GM12878 (cell line): ENCODE measurements around the gene DNAI4. TPM values are rescaled to one million over a fixed set of nuclear protein-coding genes. Genes with fewer than 3 reads are reported as not detected.

Source experiments
- ATAC-seq: fragments of 200-7000 bp; cut with Tn5 transposase; 3 replicates; pipeline ENCODE4 v1.9.1; 2020; ENCODE audit warnings: mild to moderate bottlenecking, moderate library complexity
- BruUV-seq: library from RNA; stranded (reverse); fragments of 400-500 nt; replicated peaks from 2 replicates; lab custom pipeline; 2021; lab: Mats Ljungman, UMichigan
- CTCF ChIA-PET: fragments of 300-600 bp; sonication (Branson Sonifier 250); formaldehyde crosslinking; extraction: SDS; loops from one replicate; lab custom pipeline; 2021; ENCODE audit warnings: inconsistent platforms; lab: Yijun Ruan, JAX
- POLR2A ChIA-PET: fragments of 350-600 bp; formaldehyde crosslinking; extraction: SDS; loops from one replicate; lab custom pipeline; 2021; ENCODE audit warnings: inconsistent platforms; lab: Charles Lee
- RAD21 ChIA-PET: fragments of 300-600 bp; sonication (Branson Sonifier 250); formaldehyde crosslinking; loops from one replicate; lab custom pipeline; 2023; ENCODE audit warnings: antibody characterized with exemption; ENCODE audit not compliant: unreplicated experiment; lab: Charles Lee
- SMC1A ChIA-PET: fragments of 300-600 bp; sonication (Branson Sonifier 250); formaldehyde crosslinking; loops from one replicate; lab custom pipeline; 2023; ENCODE audit not compliant: unreplicated experiment, uncharacterized antibody; lab: Charles Lee
- DNase-seq: peaks from one replicate; pipeline ENCODE4 v3.0.0-alpha.2; 2011; ENCODE audit warnings: low read depth, low spot score
- FAIRE-seq: peaks from 3 replicates; lab custom pipeline; 2011; peaks lifted over from hg19 to GRCh38; lab: Jason Lieb, UNC
- H2AFZ ChIP-seq: 2 replicates; pipeline ENCODE4 v1.6.0; 2011; ENCODE audit warnings: low read depth, low read length, control low read depth; ENCODE audit not compliant: control insufficient read depth
- H3K27ac ChIP-seq: 2 replicates; pipeline ENCODE4 v1.5.1; 2011; ENCODE audit warnings: control low read depth; ENCODE audit not compliant: control insufficient read depth, insufficient read depth
- H3K27me3 ChIP-seq, 2 experiments: replicated peaks in 1 of 2; 2 replicates each; pipeline versions ENCODE4 v1.6.0 to v1.6.1; 2011; ENCODE audit warnings: low read length in 1 of 2; ENCODE audit not compliant: control insufficient read depth in 2 of 2, insufficient read depth in 2 of 2
- H3K36me3 ChIP-seq, 2 experiments: 2 replicates each; pipeline ENCODE4 v1.5.1; 2011; ENCODE audit warnings: low read length in 1 of 2; ENCODE audit not compliant: control insufficient read depth in 2 of 2, insufficient read depth in 2 of 2
- H3K4me1 ChIP-seq: 2 replicates; pipeline ENCODE4 v1.6.1; 2011; ENCODE audit warnings: mild to moderate bottlenecking, low read length, moderate library complexity, mixed read lengths; ENCODE audit not compliant: control insufficient read depth, insufficient read depth
- H3K4me2 ChIP-seq: 2 replicates; pipeline ENCODE4 v1.6.0; 2011; ENCODE audit warnings: control low read depth; ENCODE audit not compliant: control insufficient read depth, insufficient read depth
- H3K4me3 ChIP-seq: fragments of 200-600 bp; sonication (generic); 2 replicates; pipeline ENCODE4 v1.5.1; 2016
- H3K79me2 ChIP-seq: 2 replicates; pipeline ENCODE4 v1.6.0; 2011; ENCODE audit warnings: low read length; ENCODE audit not compliant: control insufficient read depth, insufficient read depth
- H3K9ac ChIP-seq: 2 replicates; pipeline ENCODE4 v1.8.0; 2011; ENCODE audit warnings: low read length, control low read depth, mixed read lengths; ENCODE audit not compliant: control insufficient read depth, insufficient read depth
- H3K9me3 ChIP-seq: replicated peaks from 3 replicates; pipeline ENCODE4 v1.5.1; 2011; ENCODE audit warnings: mild to moderate bottlenecking, low read length; ENCODE audit not compliant: control insufficient read depth, insufficient read depth
- H4K20me1 ChIP-seq: 2 replicates; pipeline ENCODE4 v1.6.0; 2011; ENCODE audit not compliant: control insufficient read depth, insufficient read depth
- BACH1 ChIP-seq: fragments of 450-650 bp; IDR thresholded peaks from 2 replicates; pipeline ENCODE4 v1.6.1; 2017; ENCODE audit warnings: mild to moderate bottlenecking, borderline replicate concordance
- CREB1 ChIP-seq: IDR thresholded peaks from 2 replicates; pipeline ENCODE4 v1.6.1; 2012; ENCODE audit warnings: low read depth, mild to moderate bottlenecking, inconsistent platforms
- ESRRA ChIP-seq: IDR thresholded peaks from 2 replicates; pipeline ENCODE4 v1.6.1; 2012; ENCODE audit warnings: mild to moderate bottlenecking, low read length, improper control_type of control experiment
- KAT2A ChIP-seq: conservative IDR thresholded peaks from 2 replicates; pipeline ENCODE4 v1.6.1; 2011; ENCODE audit warnings: low read depth, low read length; ENCODE audit not compliant: control insufficient read depth
- RFX5 ChIP-seq: IDR thresholded peaks from 2 replicates; pipeline ENCODE4 v1.6.1; 2011; ENCODE audit warnings: low read depth, low read length, improper control_type of control experiment
- SMARCA5 ChIP-seq: fragments of 450-650 bp; IDR thresholded peaks from 2 replicates; pipeline ENCODE4 v1.6.1; 2017; ENCODE audit warnings: mild to moderate bottlenecking
- SMC3 ChIP-seq: IDR thresholded peaks from 2 replicates; pipeline ENCODE4 v1.6.1; 2011; ENCODE audit warnings: low read length, improper control_type of control experiment, borderline replicate concordance
- SPI1 ChIP-seq: IDR thresholded peaks from 2 replicates; pipeline ENCODE4 v1.6.1; 2011; ENCODE audit warnings: low read depth, mild to moderate bottlenecking, low read length, moderate library complexity, borderline replicate concordance; ENCODE audit not compliant: insufficient read depth
- SREBF1 ChIP-seq: IDR thresholded peaks from 2 replicates; pipeline ENCODE4 v1.6.1; 2012; ENCODE audit warnings: mild to moderate bottlenecking, low read length
- TBL1XR1 ChIP-seq: IDR thresholded peaks from 2 replicates; pipeline ENCODE4 v1.6.1; 2012; ENCODE audit warnings: low read depth, low read length, improper control_type of control experiment
- ZNF274 ChIP-seq: IDR thresholded peaks from one replicate; pipeline ENCODE4 v1.8.0; 2011; ENCODE audit not compliant: insufficient read length, insufficient read depth
- in situ Hi-C: fragments of 300-500 bp; cut with MboI; formaldehyde crosslinking; loops from 9 replicates; pipeline ENCODE4 v1.14.3; 2018; ENCODE audit warnings: mixed read lengths
- intact Hi-C: fragments of 100-400 bp; cut with micrococcal nuclease; formaldehyde crosslinking; loops from one replicate; pipeline ENCODE4 v1.14.2; 2022; ENCODE audit not compliant: unreplicated experiment
- polyA plus RNA-seq, 11 experiments: library from polyadenylated mRNA; depleted of rRNA in 4 of 11; unstranded in 6 of 11; stranded (reverse) in 5 of 11; fragments of >200 nt; fragmentation: Nextera tagmentation in 4 of 11; fragmentation: Illumina TruSeq in 1 of 11; extraction: Ambion mirVana in 4 of 11; extraction: Trizol in 1 of 11; gene quantifications; 1 replicate in 1 of 11; 2 replicates in 10 of 11; pipeline versions ENCODE4 v1.2.1 to v1.2.3, GENCODE V29; 2011 to 2016; ENCODE audit warnings: inconsistent platforms in 2 of 11, missing spikeins in 2 of 11, low read depth in 1 of 11
- total RNA-seq, 4 experiments: library from RNA; depleted of rRNA in 3 of 4; stranded (reverse); fragments of >200 nt in 3 of 4; fragmentation: Illumina TruSeq in 1 of 4; extraction: Trizol in 1 of 4; gene quantifications; 2 replicates each; pipeline versions ENCODE4 v1.2.1 to v1.2.3, GENCODE V29; 2013 to 2021
- TF ChIP-seq, protein P1 (sequence below): fragments of 450-650 bp; IDR thresholded peaks from 2 replicates; pipeline ENCODE4 v1.6.1; 2016; ENCODE audit warnings: mild to moderate bottlenecking
- TF ChIP-seq, protein P2 (sequence below): IDR thresholded peaks from 2 replicates; pipeline ENCODE4 v1.6.1; 2011; ENCODE audit warnings: low read depth, low read length, improper control_type of control experiment, borderline replicate concordance
- TF ChIP-seq, protein P3 (sequence below): fragments of 450-650 bp; IDR thresholded peaks from 2 replicates; pipeline ENCODE4 v1.6.1; 2017; ENCODE audit warnings: mild to moderate bottlenecking, low read depth, inconsistent platforms; ENCODE audit not compliant: poor library complexity, severe bottlenecking
- TF ChIP-seq, protein P4 (sequence below): fragments of 450-650 bp; IDR thresholded peaks from 2 replicates; pipeline ENCODE4 v1.6.1; 2017; ENCODE audit warnings: mild to moderate bottlenecking

DNAI4 gene
- total and polyA plus RNA-seq, 10 of the 15 experiments (the other 5 are each of a cell fraction or from before 2014, with no cell fraction given), result 0.13 to 2.3 (median 0.27) TPM; not detected in 1

DNA sequence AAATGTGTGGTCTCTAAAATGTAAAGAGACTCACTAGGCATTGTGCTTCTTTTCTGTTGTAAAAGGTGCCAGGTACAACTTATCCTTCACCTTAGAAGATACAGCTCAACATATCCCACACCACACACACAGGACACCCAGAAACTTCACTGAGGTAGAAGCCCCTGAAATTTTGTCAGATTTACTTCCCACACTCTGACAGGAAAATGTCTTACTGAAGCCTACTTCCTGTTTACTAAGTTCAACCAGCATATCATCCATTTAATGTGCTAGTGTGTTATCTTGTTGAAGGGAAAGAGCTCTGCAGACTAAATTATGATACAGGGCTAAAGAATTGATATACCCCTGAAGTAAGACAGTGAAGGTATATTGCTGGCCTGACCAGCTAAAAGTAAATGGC, 83.7 kb downstream of the DNAI4 start (continued):
- no peak for TF ChIP-seq SPI1
- TF ChIP-seq, protein P1, sequence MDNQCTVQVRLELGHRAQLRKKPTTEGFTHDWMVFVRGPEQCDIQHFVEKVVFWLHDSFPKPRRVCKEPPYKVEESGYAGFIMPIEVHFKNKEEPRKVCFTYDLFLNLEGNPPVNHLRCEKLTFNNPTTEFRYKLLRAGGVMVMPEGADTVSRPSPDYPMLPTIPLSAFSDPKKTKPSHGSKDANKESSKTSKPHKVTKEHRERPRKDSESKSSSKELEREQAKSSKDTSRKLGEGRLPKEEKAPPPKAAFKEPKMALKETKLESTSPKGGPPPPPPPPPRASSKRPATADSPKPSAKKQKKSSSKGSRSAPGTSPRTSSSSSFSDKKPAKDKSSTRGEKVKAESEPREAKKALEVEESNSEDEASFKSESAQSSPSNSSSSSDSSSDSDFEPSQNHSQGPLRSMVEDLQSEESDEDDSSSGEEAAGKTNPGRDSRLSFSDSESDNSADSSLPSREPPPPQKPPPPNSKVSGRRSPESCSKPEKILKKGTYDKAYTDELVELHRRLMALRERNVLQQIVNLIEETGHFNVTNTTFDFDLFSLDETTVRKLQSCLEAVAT, result no peak

DNA sequence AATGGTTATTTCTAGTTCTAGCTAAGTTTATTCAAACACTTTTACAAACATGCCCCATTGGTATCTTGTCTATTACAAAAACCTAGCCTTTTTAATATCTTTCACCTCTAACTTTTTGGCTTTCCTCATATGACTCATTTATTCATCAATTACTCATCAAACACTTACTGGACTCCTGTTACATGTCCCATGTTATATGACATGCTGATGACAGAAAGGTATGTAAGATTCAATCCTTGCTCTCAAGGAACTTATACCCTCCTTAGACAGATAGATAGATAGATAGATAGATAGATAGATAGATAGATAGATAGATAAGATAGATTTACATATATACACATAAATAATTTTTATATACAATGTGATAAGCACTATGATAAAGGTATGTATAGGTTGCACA, 89.7 kb downstream of the DNAI4 start:
- no TSS peak for BruUV-seq
- no peaks in the 10 kb centered on the region for H3K4me1 ChIP-seq
- no peak overlapping the region for H3K4me3 ChIP-seq
- no peaks in the 10 kb centered on the region for H3K9me3 ChIP-seq
- in situ Hi-C loops (no loop called here), intact Hi-C loops (no loop called here)
- DNase-seq, result no peak
- SMC1A ChIA-PET, result no interaction called here
- H3K27ac ChIP-seq, result no peak overlapping the region
- no peak overlapping the region for H2AFZ ChIP-seq
- ATAC-seq, result no peak
- no peak for FAIRE-seq
- TF ChIP-seq TBL1XR1, result no peak
- TF ChIP-seq ZNF274, result no peak
- TF ChIP-seq KAT2A, result no peak
- TF ChIP-seq, protein P2, sequence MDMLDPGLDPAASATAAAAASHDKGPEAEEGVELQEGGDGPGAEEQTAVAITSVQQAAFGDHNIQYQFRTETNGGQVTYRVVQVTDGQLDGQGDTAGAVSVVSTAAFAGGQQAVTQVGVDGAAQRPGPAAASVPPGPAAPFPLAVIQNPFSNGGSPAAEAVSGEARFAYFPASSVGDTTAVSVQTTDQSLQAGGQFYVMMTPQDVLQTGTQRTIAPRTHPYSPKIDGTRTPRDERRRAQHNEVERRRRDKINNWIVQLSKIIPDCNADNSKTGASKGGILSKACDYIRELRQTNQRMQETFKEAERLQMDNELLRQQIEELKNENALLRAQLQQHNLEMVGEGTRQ, result no peak
- no peak for TF ChIP-seq SMARCA5
- no peak for TF ChIP-seq SMC3
- TF ChIP-seq CREB1, result no peak
- TF ChIP-seq SREBF1, result no peak
- no peak for TF ChIP-seq RFX5
- no peak for TF ChIP-seq BACH1
- TF ChIP-seq, protein P3, sequence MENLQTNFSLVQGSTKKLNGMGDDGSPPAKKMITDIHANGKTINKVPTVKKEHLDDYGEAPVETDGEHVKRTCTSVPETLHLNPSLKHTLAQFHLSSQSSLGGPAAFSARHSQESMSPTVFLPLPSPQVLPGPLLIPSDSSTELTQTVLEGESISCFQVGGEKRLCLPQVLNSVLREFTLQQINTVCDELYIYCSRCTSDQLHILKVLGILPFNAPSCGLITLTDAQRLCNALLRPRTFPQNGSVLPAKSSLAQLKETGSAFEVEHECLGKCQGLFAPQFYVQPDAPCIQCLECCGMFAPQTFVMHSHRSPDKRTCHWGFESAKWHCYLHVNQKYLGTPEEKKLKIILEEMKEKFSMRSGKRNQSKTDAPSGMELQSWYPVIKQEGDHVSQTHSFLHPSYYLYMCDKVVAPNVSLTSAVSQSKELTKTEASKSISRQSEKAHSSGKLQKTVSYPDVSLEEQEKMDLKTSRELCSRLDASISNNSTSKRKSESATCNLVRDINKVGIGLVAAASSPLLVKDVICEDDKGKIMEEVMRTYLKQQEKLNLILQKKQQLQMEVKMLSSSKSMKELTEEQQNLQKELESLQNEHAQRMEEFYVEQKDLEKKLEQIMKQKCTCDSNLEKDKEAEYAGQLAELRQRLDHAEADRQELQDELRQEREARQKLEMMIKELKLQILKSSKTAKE, result no peak
- no peak for TF ChIP-seq ESRRA
- TF ChIP-seq, protein P4, sequence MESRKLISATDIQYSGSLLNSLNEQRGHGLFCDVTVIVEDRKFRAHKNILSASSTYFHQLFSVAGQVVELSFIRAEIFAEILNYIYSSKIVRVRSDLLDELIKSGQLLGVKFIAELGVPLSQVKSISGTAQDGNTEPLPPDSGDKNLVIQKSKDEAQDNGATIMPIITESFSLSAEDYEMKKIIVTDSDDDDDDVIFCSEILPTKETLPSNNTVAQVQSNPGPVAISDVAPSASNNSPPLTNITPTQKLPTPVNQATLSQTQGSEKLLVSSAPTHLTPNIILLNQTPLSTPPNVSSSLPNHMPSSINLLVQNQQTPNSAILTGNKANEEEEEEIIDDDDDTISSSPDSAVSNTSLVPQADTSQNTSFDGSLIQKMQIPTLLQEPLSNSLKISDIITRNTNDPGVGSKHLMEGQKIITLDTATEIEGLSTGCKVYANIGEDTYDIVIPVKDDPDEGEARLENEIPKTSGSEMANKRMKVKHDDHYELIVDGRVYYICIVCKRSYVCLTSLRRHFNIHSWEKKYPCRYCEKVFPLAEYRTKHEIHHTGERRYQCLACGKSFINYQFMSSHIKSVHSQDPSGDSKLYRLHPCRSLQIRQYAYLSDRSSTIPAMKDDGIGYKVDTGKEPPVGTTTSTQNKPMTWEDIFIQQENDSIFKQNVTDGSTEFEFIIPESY, result no peak
- no peak for TF ChIP-seq SPI1
- H4K20me1 ChIP-seq, result no peaks in the 10 kb centered on the region
- RAD21 ChIA-PET, result no interaction called here
- H3K36me3 ChIP-seq, result no peaks in the 10 kb centered on the region
- H3K4me2 ChIP-seq, result no peak overlapping the region
- H3K79me2 ChIP-seq, result no peaks in the 10 kb centered on the region
- no peak overlapping the region for H3K9ac ChIP-seq
- POLR2A ChIA-PET, result no interaction called here
- no peaks in the 10 kb centered on the region for H3K27me3 ChIP-seq
- CTCF ChIA-PET, result no interaction called here
